HL-60 (cell line): ENCODE measurements around the gene RIN2.

Experiments used
- DNase-seq, 2 experiments: peaks; one replicate each; pipeline ENCODE4 v3.0.0-alpha.2; 2010 to 2020; ENCODE audit warnings: low read depth in 1 of 2, low spot score in 1 of 2
- H3K27ac ChIP-seq: fragments of 250-450 bp; sonication (Bioruptor Pico); replicated peaks from 2 replicates; pipeline ENCODE4 v1.5.1; 2020; ENCODE audit warnings: mild to moderate bottlenecking, moderate library complexity
- H3K27me3 ChIP-seq: fragments of 250-450 bp; sonication (Bioruptor Pico); 2 replicates; pipeline ENCODE4 v1.5.1; 2021; ENCODE audit warnings: mild to moderate bottlenecking, moderate library complexity; ENCODE audit not compliant: insufficient read depth, poor library complexity, severe bottlenecking
- H3K4me3 ChIP-seq: replicated peaks from 2 replicates; pipeline ENCODE4 v1.5.1; 2011; ENCODE audit warnings: mild to moderate bottlenecking, control low read depth, low read length; ENCODE audit not compliant: insufficient read depth
- CTCF ChIP-seq: IDR thresholded peaks from one replicate; pipeline ENCODE4 v1.5.1; 2011; ENCODE audit warnings: low read length, control low read depth, inconsistent platforms; ENCODE audit not compliant: insufficient read depth
- GABPA ChIP-seq: IDR thresholded peaks from 2 replicates; pipeline ENCODE4 v1.6.1; 2012; ENCODE audit warnings: low read depth
- POLR2AphosphoS5 ChIP-seq: IDR thresholded peaks from 2 replicates; pipeline ENCODE4 v1.6.1; 2012; ENCODE audit warnings: low read depth
- REST ChIP-seq: IDR thresholded peaks from 2 replicates; pipeline ENCODE4 v1.6.1; 2012; ENCODE audit warnings: low read depth; ENCODE audit not compliant: insufficient replicate concordance
- SPI1 ChIP-seq: IDR thresholded peaks from 2 replicates; pipeline ENCODE4 v1.6.1; 2012; ENCODE audit warnings: low read depth, mild to moderate bottlenecking, borderline replicate concordance

Gene RIN2

GRCh38 chr20:19723051-19723450 is 35.0 kb upstream of the RIN2 start:
- no peak for DNase-seq
- TF ChIP-seq GABPA: no peak
- TF ChIP-seq REST: no peak
- TF ChIP-seq CTCF: no peak
- TF ChIP-seq SPI1: no peak
- TF ChIP-seq POLR2AphosphoS5: no peak
- Histone ChIP-seq H3K27me3 (no peaks in the 10 kb centered on the region), H3K27ac (no peak overlapping the region), H3K4me3 (no peak overlapping the region)

GRCh38 chr20:19723813-19724430 is 34.1 kb upstream of the RIN2 start:
- H3K4me3 ChIP-seq: no peak overlapping the region
- no peak overlapping the region for H3K27ac ChIP-seq
- TF ChIP-seq POLR2AphosphoS5 (no peak), SPI1 (no peak), REST (no peak), CTCF (no peak), GABPA (no peak)
- H3K27me3 ChIP-seq: no peaks in the 10 kb centered on the region
- DNase-seq: no peak

GRCh38 chr20:19725373-19725772 is 32.7 kb upstream of the RIN2 start:
- TF ChIP-seq SPI1: no peak
- no peak for TF ChIP-seq GABPA
- no peak for TF ChIP-seq REST
- TF ChIP-seq POLR2AphosphoS5: no peak
- TF ChIP-seq CTCF: no peak

More at GRCh38 chr20:19725373-19725772, 32.7 kb upstream of the RIN2 start:
- no peaks in the 10 kb centered on the region for H3K27me3 ChIP-seq
- no peak overlapping the region for H3K4me3 ChIP-seq
- H3K27ac ChIP-seq: no peak overlapping the region
- DNase-seq: no peak
